Measurements from ENCODE around the gene WNK1.

Gene WNK1

DNA sequence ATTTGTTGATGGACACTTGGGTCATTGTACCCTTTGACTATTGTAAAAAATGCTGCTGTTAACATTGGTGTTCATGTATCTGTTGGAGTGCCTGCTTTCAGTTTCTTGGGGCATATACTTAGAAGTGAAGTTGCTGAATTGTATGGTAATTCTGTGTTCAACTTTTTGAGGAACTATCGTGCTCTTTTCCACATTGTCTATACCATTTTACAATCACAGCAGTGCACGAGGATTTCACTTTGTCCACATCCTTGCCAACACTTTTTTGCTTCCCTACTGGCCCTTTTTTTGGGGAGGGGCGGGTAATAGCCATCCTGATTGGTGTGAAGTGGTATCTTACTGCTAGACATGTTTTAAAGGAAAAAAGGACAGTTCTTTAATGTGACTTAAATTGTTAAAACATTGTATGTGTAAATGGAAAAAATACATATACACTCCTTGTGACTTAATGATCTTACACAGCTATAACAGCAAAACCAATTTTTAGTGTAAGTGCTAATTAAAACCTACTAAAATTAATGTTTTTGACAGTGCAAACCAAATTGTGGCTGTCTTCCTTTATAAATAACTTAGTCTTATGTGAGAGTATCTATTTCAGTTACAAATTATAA is 52.7 kb downstream of the WNK1 start:
- no peak overlapping the region for H3K27ac ChIP-seq
- no peak for TF ChIP-seq CTCF (conservative IDR thresholded peaks at IDR 0.05)

DNA sequence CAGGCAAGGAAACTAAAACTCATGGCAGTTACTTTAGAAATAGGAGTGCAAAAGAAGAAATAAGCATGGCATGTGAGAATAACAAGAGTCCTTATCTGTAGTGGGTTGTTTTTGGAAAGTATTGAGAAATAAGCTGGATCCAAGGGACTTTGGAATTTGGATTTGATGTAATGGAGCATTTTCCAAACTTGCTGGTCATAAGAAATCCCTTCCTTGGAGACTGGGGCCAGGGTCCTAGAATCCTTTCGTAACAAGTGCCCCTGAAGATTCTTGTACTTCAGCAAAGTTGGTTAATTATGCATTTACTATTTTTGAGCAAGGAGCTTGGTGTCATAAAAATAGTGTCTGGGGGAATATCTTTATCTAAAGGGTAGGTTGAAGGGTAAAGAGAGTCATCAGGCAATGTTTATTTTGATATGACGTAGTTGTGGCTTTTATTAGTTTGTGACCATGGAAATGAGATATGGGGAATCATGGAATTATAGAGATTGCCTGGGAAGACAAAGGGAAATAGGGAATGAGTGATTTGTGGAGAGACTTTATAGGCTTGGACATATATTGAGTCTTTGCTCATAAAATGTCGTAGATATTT is 53.9 kb downstream of the WNK1 start:
- TF ChIP-seq CTCF (conservative IDR thresholded peaks at IDR 0.05), result no peak
- no peak overlapping the region for H3K27ac ChIP-seq

DNA sequence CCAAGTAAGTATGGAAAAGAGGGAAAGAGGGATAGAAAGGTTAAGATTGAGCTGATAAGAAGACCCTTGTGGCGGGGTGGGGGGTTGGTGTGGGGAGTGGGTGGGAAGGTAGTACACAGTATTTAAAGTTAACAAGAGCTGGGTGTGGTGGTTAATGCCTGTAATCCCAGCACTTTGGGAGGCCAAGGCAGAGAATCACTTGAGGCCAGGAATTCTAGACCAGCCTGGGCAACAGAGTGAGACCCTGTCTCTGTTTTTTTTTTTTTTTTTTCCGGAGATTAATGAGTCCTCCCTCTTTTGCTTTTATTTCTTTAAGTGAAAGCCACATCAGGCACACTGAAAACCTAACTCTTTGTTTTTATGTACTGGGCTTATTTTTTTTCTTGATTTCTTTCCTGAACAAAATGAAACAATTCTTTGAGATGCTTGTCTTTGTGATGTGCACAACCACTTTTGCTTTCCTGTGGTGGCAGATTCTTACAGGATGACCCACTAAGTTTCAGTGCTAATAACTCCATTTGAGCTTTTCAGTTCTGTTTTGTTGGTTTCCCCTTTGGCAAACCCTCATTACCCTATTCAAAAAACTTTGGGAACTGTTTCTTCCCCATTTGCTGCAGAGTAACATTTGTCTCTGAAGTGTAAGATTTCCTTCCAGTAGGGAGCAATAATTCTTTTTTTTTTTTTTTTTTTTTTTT is 54.8 kb downstream of the WNK1 start:
- no peak for TF ChIP-seq CTCF (conservative IDR thresholded peaks at IDR 0.05)

DNA sequence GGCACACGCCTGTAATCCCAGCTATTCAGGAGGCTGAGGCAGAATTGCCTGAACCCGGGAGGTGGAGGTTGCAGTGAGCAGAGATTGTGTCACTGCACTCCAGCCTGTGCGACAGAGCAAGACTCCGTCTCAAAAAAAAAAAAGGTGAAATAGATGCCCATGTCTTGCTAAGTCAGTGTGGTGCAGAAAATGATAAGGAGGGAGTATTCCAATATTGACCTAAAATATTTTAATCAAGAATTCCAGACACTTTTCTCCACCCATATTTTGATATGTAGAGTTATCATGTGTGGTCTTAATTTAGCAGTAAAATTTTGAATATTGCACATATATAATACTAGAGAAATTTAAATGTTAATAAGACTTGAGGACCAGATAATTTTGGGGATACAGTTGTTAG is 57.7 kb downstream of the WNK1 start:
- H3K27ac ChIP-seq, result no peak overlapping the region
- TF ChIP-seq CTCF (conservative IDR thresholded peaks at IDR 0.05), result no peak

More for the DNA sequence above, 54.8 kb downstream of the WNK1 start:
- no peak overlapping the region for H3K27ac ChIP-seq

GRCh38 chr12:810671-811415 is 58.5 kb downstream of the WNK1 start:
- no peak overlapping the region for H3K27ac ChIP-seq
- TF ChIP-seq CTCF (conservative IDR thresholded peaks at IDR 0.05), result no peak

- no peak overlapping the region for H3K27ac ChIP-seq
- TF ChIP-seq CTCF (conservative IDR thresholded peaks at IDR 0.05), result no peak
Observed at GRCh38 chr12:812950-813349, 60.6 kb downstream of the WNK1 start.

GRCh38 chr12:817456-817855 is 65.1 kb downstream of the WNK1 start:
- H3K27ac ChIP-seq, result peak overlapping the region; percentile 4; the same call in 1 of the 2 replicates

Data from VCaP (cell line).